ENCODE data around the gene TRIM71. TPM values are rescaled to one million over a fixed set of nuclear protein-coding genes. Genes with fewer than 3 reads are reported as not detected.

Gene TRIM71
- total and polyA plus RNA-seq, 2 of the 13 experiments (the other 11 are each of a cell fraction or from before 2014, with no cell fraction given), result 21.7 to 76.9 TPM

DNA sequence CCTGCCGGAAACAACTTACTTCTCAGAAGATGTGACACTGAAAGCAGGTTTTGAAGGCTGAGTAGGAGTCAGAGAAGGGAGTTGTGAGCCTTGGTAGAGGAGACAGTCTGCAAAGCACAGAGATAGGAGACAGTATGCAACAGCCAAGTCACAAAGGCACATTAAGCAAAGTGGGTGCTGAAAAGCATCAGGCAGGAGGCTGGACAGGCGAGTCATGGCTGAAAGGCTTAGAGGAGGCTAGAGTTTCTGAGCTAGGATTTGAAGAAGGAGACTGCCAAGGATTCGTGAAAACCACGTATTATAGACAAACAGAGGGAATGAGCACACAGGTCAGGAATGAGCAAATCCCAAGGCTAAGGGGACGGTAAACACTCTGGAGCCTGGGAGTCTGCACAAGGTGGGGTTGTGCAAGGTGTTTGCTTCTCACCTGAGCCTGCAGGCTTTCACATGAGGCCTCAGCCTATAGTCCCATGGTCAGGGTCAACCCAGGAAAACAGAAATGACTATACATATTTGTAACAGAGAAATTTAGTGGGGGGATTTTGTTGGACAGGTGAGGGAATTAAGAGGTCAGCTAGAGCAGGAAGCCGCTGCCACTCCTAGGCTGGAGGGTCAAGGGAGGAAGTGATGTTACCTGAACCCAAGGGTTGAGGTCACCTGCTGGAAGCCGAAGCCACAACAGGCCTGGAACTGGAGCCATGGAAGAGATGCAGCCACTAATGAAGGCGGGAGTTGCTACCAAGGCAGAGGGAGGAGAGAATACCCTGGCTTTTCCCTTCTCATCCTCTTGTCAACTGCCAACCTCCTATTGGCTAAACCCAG, 23.1 kb upstream of the TRIM71 start (continued):
- TF ChIP-seq, protein P1, sequence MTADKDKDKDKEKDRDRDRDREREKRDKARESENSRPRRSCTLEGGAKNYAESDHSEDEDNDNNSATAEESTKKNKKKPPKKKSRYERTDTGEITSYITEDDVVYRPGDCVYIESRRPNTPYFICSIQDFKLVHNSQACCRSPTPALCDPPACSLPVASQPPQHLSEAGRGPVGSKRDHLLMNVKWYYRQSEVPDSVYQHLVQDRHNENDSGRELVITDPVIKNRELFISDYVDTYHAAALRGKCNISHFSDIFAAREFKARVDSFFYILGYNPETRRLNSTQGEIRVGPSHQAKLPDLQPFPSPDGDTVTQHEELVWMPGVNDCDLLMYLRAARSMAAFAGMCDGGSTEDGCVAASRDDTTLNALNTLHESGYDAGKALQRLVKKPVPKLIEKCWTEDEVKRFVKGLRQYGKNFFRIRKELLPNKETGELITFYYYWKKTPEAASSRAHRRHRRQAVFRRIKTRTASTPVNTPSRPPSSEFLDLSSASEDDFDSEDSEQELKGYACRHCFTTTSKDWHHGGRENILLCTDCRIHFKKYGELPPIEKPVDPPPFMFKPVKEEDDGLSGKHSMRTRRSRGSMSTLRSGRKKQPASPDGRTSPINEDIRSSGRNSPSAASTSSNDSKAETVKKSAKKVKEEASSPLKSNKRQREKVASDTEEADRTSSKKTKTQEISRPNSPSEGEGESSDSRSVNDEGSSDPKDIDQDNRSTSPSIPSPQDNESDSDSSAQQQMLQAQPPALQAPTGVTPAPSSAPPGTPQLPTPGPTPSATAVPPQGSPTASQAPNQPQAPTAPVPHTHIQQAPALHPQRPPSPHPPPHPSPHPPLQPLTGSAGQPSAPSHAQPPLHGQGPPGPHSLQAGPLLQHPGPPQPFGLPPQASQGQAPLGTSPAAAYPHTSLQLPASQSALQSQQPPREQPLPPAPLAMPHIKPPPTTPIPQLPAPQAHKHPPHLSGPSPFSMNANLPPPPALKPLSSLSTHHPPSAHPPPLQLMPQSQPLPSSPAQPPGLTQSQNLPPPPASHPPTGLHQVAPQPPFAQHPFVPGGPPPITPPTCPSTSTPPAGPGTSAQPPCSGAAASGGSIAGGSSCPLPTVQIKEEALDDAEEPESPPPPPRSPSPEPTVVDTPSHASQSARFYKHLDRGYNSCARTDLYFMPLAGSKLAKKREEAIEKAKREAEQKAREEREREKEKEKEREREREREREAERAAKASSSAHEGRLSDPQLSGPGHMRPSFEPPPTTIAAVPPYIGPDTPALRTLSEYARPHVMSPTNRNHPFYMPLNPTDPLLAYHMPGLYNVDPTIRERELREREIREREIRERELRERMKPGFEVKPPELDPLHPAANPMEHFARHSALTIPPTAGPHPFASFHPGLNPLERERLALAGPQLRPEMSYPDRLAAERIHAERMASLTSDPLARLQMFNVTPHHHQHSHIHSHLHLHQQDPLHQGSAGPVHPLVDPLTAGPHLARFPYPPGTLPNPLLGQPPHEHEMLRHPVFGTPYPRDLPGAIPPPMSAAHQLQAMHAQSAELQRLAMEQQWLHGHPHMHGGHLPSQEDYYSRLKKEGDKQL (CRISPR knock-in tag; IDR thresholded peaks at IDR 0.05; ENCODE audit: low read depth), result peak; percentile 62; the same call in 1 of the 2 replicates
- TF ChIP-seq KDM4B (CRISPR knock-in tag; IDR thresholded peaks at IDR 0.05), result 0 out of 2 replicates have a peak, but pooled peaks have one; percentile 33
- TF ChIP-seq FOXJ3 (CRISPR knock-in tag; IDR thresholded peaks at IDR 0.05; ENCODE audit: borderline replicate concordance), result peak; percentile 93; the same call in 1 of the 2 replicates
- TF ChIP-seq NCOR1 (IDR thresholded peaks at IDR 0.05; ENCODE audit: borderline replicate concordance, low read length), result peak; percentile 79
- peak; percentile 72 for TF ChIP-seq RXRB (CRISPR knock-in tag; IDR thresholded peaks at IDR 0.05; ENCODE audit: borderline replicate concordance)
- TF ChIP-seq, protein P2, sequence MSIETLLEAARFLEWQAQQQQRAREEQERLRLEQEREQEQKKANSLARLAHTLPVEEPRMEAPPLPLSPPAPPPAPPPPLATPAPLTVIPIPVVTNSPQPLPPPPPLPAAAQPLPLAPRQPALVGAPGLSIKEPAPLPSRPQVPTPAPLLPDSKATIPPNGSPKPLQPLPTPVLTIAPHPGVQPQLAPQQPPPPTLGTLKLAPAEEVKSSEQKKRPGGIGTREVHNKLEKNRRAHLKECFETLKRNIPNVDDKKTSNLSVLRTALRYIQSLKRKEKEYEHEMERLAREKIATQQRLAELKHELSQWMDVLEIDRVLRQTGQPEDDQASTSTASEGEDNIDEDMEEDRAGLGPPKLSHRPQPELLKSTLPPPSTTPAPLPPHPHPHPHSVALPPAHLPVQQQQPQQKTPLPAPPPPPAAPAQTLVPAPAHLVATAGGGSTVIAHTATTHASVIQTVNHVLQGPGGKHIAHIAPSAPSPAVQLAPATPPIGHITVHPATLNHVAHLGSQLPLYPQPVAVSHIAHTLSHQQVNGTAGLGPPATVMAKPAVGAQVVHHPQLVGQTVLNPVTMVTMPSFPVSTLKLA (IDR thresholded peaks at IDR 0.05), result peak; percentile 27; the same call in 1 of the 2 replicates
- TF ChIP-seq KLF6 (CRISPR knock-in tag; IDR thresholded peaks at IDR 0.05), result no peak
- TF ChIP-seq, protein P3, sequence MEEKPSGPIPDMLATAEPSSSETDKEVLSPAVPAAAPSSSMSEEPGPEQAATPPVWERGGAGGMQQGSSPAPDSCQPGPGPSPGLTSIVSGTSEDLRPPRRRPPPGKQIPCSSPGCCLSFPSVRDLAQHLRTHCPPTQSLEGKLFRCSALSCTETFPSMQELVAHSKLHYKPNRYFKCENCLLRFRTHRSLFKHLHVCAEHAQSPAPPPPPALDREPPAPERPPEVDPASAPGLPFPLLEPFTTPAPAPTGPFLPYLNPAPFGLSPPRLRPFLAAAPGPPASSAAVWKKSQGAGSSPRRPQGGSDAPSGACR (CRISPR knock-in tag; IDR thresholded peaks at IDR 0.05), result peak; percentile 60; the same call in 1 of the 2 replicates
- 0 out of 2 replicates have a peak, but pooled peaks have one; percentile 12 for TF ChIP-seq ZNF331 (CRISPR knock-in tag; IDR thresholded peaks at IDR 0.05)
- TF ChIP-seq, protein P4, sequence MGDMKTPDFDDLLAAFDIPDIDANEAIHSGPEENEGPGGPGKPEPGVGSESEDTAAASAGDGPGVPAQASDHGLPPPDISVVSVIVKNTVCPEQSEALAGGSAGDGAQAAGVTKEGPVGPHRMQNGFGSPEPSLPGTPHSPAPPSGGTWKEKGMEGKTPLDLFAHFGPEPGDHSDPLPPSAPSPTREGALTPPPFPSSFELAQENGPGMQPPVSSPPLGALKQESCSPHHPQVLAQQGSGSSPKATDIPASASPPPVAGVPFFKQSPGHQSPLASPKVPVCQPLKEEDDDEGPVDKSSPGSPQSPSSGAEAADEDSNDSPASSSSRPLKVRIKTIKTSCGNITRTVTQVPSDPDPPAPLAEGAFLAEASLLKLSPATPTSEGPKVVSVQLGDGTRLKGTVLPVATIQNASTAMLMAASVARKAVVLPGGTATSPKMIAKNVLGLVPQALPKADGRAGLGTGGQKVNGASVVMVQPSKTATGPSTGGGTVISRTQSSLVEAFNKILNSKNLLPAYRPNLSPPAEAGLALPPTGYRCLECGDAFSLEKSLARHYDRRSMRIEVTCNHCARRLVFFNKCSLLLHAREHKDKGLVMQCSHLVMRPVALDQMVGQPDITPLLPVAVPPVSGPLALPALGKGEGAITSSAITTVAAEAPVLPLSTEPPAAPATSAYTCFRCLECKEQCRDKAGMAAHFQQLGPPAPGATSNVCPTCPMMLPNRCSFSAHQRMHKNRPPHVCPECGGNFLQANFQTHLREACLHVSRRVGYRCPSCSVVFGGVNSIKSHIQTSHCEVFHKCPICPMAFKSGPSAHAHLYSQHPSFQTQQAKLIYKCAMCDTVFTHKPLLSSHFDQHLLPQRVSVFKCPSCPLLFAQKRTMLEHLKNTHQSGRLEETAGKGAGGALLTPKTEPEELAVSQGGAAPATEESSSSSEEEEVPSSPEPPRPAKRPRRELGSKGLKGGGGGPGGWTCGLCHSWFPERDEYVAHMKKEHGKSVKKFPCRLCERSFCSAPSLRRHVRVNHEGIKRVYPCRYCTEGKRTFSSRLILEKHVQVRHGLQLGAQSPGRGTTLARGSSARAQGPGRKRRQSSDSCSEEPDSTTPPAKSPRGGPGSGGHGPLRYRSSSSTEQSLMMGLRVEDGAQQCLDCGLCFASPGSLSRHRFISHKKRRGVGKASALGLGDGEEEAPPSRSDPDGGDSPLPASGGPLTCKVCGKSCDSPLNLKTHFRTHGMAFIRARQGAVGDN (CRISPR knock-in tag; IDR thresholded peaks at IDR 0.05), result peak; percentile 64
- TF ChIP-seq, protein P5, sequence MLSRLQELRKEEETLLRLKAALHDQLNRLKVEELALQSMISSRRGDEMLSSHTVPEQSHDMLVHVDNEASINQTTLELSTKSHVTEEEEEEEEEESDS (CRISPR knock-in tag; IDR thresholded peaks at IDR 0.05; ENCODE audit: borderline replicate concordance), result no peak
- TF ChIP-seq MYNN (CRISPR knock-in tag; IDR thresholded peaks at IDR 0.05; ENCODE audit: low read depth), result no peak
- no peak for TF ChIP-seq ATF7-NPFF (CRISPR knock-in tag; IDR thresholded peaks at IDR 0.05; ENCODE audit: low read depth)
- TF ChIP-seq SAP130 (CRISPR knock-in tag; IDR thresholded peaks at IDR 0.05; ENCODE audit: low read depth), result peak; percentile 75
- no peak for TF ChIP-seq ZNF253 (CRISPR knock-in tag; IDR thresholded peaks at IDR 0.05; ENCODE audit: borderline replicate concordance)

Measured in HepG2 (cell line).